Keratinocyte (primary cell): ENCODE results near the gene MIR17HG.

Source experiments
- EZH2 ChIP-seq: IDR thresholded peaks from one replicate; pipeline ENCODE4 v1.6.1; 2012; ENCODE audit warnings: inconsistent platforms, mild to moderate bottlenecking, low read length, moderate library complexity
- TF ChIP-seq, protein P1 (sequence below), 3 experiments: IDR thresholded peaks in 1 of 3; conservative IDR thresholded peaks in 1 of 3; optimal IDR thresholded peaks in 1 of 3; 2 replicates in 2 of 3; 3 replicates in 1 of 3; pipeline versions ENCODE3 to v1.5.1; 2011; ENCODE audit warnings: low read length in 3 of 3, mild to moderate bottlenecking in 3 of 3, moderate library complexity in 2 of 3, control low read depth in 1 of 3, inconsistent platforms in 1 of 3; ENCODE audit not compliant: insufficient read depth in 2 of 3; ENCODE audit errors: extremely low read depth in 1 of 3

DNA sequence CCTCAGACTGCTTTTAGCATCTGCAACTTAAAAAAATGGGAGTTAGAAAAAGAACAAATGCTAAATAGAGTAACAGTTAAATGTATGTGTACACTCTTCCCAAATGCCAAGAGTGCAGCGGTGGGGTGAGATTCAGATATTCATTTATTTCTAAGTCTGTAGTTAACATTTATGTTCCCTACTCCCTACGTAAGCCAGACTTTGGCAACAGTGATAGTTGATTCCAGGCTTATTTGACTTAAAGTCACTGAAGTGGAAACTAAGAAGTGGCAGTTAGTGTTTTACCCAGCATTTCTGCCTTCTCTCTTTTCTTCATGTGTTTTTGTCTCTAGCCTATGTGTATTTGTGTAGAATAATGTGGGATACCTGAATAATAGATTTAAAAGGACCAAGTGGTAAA lies 4.5 kb downstream of the MIR17HG start:
- TF ChIP-seq, protein P1, sequence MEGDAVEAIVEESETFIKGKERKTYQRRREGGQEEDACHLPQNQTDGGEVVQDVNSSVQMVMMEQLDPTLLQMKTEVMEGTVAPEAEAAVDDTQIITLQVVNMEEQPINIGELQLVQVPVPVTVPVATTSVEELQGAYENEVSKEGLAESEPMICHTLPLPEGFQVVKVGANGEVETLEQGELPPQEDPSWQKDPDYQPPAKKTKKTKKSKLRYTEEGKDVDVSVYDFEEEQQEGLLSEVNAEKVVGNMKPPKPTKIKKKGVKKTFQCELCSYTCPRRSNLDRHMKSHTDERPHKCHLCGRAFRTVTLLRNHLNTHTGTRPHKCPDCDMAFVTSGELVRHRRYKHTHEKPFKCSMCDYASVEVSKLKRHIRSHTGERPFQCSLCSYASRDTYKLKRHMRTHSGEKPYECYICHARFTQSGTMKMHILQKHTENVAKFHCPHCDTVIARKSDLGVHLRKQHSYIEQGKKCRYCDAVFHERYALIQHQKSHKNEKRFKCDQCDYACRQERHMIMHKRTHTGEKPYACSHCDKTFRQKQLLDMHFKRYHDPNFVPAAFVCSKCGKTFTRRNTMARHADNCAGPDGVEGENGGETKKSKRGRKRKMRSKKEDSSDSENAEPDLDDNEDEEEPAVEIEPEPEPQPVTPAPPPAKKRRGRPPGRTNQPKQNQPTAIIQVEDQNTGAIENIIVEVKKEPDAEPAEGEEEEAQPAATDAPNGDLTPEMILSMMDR (optimal IDR thresholded peaks at IDR 0.05 in 1 of 3, IDR thresholded peaks at IDR 0.05 in 1 of 3, conservative IDR thresholded peaks at IDR 0.05 in 1 of 3; ENCODE audit: extremely low read depth in 1 of 3, insufficient read depth in 2 of 3, low read length in 3 of 3), result no peak
- TF ChIP-seq EZH2, result no peak
